ENCODE data around the gene COLQ.

DNA sequence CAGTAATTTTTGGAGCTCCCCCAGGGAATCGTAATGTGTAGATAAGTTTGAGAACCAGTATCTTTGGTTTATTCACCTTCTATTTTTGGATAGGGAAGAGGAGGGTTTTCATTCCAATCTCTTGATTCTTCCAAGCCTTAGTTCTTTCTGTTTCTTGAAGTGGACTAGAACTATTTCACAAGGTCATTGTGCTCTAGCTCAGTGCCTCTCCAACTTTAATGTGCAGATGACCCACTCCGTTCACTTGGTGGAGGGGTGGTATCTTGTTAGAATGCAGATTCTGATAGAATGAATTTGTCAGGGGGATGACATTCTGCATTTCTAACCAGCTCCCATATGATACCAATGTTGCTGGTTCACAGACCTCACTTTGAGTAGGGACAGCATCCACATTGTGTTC lies 35.5 kb downstream of the COLQ start:
- TF ChIP-seq, protein P1, sequence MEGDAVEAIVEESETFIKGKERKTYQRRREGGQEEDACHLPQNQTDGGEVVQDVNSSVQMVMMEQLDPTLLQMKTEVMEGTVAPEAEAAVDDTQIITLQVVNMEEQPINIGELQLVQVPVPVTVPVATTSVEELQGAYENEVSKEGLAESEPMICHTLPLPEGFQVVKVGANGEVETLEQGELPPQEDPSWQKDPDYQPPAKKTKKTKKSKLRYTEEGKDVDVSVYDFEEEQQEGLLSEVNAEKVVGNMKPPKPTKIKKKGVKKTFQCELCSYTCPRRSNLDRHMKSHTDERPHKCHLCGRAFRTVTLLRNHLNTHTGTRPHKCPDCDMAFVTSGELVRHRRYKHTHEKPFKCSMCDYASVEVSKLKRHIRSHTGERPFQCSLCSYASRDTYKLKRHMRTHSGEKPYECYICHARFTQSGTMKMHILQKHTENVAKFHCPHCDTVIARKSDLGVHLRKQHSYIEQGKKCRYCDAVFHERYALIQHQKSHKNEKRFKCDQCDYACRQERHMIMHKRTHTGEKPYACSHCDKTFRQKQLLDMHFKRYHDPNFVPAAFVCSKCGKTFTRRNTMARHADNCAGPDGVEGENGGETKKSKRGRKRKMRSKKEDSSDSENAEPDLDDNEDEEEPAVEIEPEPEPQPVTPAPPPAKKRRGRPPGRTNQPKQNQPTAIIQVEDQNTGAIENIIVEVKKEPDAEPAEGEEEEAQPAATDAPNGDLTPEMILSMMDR (IDR thresholded peaks at IDR 0.05; ENCODE audit: low read depth, low read length, missing input control) = no peak
- TF ChIP-seq GABPA (IDR thresholded peaks at IDR 0.05 in 1 of 2, conservative IDR thresholded peaks at IDR 0.05 in 1 of 2) = no peak
- TF ChIP-seq, protein P2, sequence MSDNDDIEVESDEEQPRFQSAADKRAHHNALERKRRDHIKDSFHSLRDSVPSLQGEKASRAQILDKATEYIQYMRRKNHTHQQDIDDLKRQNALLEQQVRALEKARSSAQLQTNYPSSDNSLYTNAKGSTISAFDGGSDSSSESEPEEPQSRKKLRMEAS (IDR thresholded peaks at IDR 0.05) = no peak
- TF ChIP-seq YY1 (IDR thresholded peaks at IDR 0.05) = no peak
- peak; percentile 63 to 69 for TF ChIP-seq RXRA (IDR thresholded peaks at IDR 0.05)
- TF ChIP-seq JUND (IDR thresholded peaks at IDR 0.05) = no peak
- TF ChIP-seq SP1 (IDR thresholded peaks at IDR 0.05) = no peak
- TF ChIP-seq RAD21 (IDR thresholded peaks at IDR 0.05) = no peak
